Retinal pigment epithelial cell (primary cell): Measurements from ENCODE around the gene TOMM6.

Experiments used
- DNase-seq: peaks from one replicate; pipeline ENCODE4 v3.0.0-alpha.2; 2010; ENCODE audit warnings: low read depth
- H3K4me3 ChIP-seq: 2 replicates; pipeline ENCODE4 v1.5.1; 2011; ENCODE audit warnings: mild to moderate bottlenecking, low read length, control low read depth, moderate library complexity
- TF ChIP-seq, protein P1 (sequence below): conservative IDR thresholded peaks from 2 replicates; pipeline ENCODE4 v1.5.1; 2011; ENCODE audit warnings: low read depth, low read length, control low read depth, inconsistent platforms

The TOMM6 gene

DNA sequence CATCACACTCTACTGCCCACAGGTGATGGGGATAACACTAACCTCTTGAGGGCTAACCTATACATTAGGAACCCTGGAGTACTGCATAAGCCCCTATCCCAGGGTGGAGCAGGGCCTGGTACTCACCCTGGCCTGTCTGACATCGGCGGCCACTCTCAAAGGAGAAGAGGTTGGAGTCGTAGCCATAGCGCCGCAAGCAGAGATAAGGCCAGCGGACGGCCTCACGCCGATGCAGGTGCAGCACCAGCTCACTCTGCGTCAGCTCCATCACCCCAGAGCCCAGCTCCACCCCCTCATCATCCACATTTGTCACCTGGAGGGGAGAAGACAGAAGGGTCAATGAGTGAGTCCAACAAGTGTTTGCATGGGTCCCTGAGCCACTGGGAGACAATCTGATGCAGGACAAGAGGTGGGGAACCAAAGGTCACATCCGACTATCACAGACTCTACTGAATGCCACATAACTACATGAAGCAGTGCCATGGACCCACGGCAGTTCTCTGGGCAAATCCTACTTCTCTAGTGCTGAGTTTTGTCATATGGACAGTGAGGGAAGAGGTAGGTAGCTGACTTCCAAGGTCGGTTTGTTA is 12.1 kb upstream of the TOMM6 start:
- H3K4me3 ChIP-seq: no peak overlapping the region
- DNase-seq: no peak
- TF ChIP-seq, protein P1, sequence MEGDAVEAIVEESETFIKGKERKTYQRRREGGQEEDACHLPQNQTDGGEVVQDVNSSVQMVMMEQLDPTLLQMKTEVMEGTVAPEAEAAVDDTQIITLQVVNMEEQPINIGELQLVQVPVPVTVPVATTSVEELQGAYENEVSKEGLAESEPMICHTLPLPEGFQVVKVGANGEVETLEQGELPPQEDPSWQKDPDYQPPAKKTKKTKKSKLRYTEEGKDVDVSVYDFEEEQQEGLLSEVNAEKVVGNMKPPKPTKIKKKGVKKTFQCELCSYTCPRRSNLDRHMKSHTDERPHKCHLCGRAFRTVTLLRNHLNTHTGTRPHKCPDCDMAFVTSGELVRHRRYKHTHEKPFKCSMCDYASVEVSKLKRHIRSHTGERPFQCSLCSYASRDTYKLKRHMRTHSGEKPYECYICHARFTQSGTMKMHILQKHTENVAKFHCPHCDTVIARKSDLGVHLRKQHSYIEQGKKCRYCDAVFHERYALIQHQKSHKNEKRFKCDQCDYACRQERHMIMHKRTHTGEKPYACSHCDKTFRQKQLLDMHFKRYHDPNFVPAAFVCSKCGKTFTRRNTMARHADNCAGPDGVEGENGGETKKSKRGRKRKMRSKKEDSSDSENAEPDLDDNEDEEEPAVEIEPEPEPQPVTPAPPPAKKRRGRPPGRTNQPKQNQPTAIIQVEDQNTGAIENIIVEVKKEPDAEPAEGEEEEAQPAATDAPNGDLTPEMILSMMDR: no peak

GRCh38 chr6:41777551-41778285 is 9.8 kb upstream of the TOMM6 start:
- no peak overlapping the region for H3K4me3 ChIP-seq
- DNase-seq: no peak
- TF ChIP-seq, protein P1: no peak

- peak overlapping the region; percentile 67 for H3K4me3 ChIP-seq
- TF ChIP-seq, protein P1: no peak
- DNase-seq: no peak
Measured at GRCh38 chr6:41778895-41779294, 8.6 kb upstream of the TOMM6 start.

DNA sequence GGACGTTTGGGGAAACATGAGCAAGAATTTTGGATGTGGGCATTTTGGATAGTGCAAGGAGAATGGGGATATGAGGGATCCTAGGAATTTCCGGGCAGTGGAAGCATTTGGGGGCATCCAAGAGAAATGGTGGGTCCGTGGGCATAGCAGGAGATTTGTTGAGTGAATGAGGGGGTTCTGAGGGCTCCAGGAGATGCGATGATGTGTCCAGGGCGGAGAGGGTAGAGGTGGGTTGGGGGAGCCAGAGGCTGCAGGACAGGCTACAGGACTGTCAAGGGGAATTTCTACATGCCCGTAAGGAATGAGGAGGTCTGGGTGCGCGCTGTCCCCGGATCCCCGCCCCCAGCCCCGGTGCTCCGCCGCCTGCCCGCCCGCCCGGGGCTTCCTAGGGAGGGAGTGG is 8.2 kb upstream of the TOMM6 start:
- TF ChIP-seq, protein P1: no peak
- no peak for DNase-seq

GRCh38 chr6:41779788-41780550 is 7.5 kb upstream of the TOMM6 start, which contains the start of gene FRS3:
Gene FRS3 (minus strand): TSS chr6:41779900. CDS start chr6:41776987, 2,913 bp downstream.
- DNase-seq: peak; percentile 65
- TF ChIP-seq, protein P1: peak; percentile 96
- peak within 1 kb of the TSS; percentile 70 for H3K4me3 ChIP-seq

More for the DNA sequence above, 8.2 kb upstream of the TOMM6 start:
- H3K4me3 ChIP-seq: peak overlapping the region; percentile 67

DNA sequence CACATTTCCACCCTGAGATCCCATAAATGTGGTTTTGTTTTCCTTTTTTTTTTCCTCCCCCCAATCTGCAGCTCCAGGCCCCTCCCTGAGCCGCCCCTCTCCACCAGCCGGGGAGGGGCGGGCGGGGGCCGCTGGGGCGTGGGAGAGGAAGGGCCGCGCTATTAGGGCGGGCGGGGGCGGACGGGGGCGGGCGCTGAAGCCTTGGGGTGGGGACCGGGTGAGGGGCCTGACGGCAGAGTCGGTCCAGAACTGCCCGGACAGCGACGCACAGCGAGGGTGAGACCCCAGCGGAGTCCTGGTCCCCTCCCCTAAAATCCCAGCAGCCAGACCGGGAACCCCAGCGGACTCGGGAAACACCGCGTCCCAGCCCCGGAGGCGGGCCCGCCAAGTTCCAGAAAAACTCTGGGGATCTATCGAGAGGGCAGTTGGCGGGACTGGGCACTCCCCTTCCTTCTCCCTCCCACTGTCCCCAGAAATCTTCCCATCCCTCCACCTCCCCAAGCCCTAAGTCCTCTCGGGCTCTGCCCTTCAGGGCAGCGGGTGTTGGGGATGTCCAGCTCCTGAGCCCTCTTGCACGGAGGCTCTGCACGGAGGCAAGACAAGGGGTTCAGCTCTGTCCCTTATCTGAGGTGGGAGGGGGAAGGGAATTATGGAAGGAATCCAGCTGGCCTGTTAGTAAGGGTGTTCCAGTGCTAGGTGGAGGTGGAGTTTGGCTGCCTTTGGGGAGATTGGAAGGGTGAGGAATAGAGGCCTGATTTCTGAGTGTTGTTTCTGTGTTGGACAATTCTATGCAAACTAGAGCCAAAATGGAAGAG is 6.7 kb upstream of the TOMM6 start, which contains the start of gene PRICKLE4:
Gene PRICKLE4 (plus strand): TSS at position 232 of the 815 bp plus-strand sequence. CDS start 2,692 bp downstream, outside the sequence.
- H3K4me3 ChIP-seq: peak within 1 kb of the TSS; percentile 70
- DNase-seq: no peak
- TF ChIP-seq, protein P1: no peak
